Measurements from ENCODE around the gene HNRNPC.

Gene HNRNPC

DNA sequence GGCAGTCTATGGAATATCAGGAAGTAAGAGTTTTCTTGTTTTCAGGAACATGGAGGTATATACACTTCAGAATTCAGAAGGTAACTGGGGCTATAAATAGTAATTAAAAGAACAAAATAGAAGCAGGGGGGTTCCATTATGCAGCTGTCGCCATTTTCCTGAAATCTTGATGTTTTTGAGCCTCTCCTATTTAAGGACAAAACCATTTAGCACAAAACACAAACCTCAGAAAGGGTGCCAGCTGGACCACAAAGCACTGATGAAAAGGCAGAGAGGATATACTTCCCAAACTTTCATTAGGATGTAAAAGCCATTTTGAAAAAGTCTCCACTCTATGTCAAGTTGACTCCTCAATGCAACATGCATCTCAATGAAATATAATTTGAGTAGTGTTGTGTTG lies 59.2 kb downstream of the HNRNPC start:
- DNase-seq (ENCODE audit: low spot score), result no peak

DNA sequence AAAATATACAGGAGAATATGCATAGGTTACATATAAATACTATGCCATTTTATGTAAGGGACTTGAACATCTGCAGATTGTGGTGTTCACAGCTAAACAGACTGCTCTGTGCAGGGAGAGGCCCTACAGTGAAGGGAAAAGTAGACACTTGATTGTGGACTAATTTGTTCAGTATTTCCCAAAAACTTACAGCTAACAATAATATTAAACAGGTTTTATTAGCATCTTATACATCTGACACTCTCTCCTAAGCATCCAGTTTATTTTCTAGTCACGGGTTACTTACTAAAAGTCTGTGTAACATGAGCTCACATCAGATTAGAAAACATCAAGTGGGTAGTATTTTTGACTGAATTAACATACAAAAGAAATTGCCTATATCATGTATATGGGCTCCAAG lies 60.1 kb downstream of the HNRNPC start:
- no peak for DNase-seq (ENCODE audit: low spot score)

DNA sequence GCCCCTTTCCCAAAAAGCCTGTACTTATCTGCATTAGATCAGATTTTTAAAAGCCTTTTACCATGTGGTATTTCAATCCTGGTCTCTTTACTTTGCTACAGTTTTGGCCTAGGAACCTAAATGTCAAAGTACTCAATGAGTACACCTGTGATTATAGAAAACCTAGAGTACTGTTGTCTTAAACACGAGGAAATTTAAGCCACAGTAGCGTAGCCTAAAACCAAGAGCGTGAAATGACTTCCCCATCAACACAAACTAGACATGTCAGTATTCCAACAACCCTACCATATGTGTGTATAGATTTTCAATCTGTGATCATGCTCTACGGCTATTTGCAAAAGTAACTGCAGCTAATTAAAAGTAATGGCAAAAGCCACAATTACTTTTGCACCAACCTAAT lies 60.7 kb downstream of the HNRNPC start:
- no peak for DNase-seq (ENCODE audit: low spot score)

DNA sequence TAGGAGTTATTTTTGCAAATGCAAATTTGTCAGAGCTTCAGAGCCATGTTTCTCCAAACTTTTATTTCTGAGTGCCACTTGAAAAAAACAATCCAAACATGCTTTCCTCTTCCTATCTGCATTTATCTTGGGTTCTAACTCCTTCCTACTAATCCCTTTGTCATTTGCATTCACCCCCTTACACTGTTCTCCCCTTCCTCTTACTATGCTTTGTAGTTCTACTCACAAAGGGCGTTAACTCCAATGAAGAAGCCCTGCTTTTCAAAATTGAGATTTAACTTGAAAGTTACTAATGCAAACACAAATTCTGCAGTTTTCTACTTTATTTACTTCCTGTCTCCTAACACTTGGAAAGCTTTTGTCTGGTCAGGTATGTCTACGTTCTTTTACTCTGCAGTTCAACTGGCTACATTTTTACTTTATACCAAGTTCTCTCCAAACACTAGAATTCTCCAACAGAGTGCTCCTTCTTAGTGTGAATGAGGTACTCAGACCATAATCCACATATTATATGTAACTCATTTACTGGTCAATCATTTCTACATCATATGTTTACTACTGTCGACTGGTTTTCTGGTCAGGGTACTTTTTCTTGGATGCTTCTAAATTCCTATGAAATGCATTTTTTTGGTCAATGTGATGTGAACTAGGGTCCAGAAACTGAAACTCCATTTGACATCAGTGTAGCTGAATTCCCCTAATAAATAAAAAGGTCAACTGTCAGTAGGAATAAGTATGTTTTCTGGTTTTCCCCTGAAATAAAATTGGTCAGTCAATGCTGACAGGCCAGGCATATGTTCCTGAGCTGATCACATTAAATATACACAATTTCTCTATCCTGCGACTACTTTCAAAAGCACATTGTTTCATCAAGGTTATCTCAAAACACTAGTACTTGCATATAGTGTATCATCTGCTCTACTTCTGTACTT lies 62.2 kb downstream of the HNRNPC start:
- DNase-seq (ENCODE audit: low spot score), result no peak

DNA sequence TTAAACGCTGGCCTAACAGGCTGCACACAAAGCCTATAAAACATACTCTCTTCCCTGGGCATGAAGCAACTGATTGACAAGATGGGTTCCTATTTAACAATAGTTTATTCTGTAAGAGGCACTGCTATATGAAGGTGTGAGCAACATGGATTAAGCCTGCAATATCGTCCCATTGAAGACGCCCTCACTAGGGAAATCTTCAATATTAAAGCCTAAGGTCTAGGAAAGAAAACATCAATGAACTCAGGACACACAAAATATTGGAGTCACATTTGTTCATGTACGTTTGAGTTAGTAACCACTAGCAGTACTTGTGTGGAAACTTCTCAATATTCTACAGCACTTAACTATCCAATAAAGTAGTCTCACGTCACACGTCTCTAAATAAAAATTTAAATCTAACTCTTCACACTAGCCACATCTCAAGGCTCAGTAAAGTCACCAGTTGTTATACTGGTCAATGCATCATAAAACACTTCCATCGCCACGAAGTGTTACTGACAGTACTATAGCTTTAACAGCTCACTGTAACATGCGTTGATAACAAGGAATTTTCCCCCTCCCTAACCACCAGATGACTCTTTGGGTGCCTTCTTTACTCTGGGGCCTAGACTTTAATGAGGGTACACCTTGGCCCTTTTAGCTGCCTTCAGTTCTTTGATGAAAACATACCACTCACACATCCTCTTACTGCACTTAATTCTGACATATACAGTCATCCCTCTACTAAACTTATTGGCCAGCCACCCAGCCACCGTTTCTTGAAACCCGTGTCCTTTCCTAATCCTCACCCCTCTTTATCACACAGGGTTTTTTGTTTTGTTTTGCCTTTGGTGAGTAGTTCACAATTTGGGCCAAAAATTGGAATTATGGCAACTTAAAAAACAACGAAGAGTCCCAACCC lies 63.3 kb downstream of the HNRNPC start:
- no peak for DNase-seq (ENCODE audit: low spot score)

DNA sequence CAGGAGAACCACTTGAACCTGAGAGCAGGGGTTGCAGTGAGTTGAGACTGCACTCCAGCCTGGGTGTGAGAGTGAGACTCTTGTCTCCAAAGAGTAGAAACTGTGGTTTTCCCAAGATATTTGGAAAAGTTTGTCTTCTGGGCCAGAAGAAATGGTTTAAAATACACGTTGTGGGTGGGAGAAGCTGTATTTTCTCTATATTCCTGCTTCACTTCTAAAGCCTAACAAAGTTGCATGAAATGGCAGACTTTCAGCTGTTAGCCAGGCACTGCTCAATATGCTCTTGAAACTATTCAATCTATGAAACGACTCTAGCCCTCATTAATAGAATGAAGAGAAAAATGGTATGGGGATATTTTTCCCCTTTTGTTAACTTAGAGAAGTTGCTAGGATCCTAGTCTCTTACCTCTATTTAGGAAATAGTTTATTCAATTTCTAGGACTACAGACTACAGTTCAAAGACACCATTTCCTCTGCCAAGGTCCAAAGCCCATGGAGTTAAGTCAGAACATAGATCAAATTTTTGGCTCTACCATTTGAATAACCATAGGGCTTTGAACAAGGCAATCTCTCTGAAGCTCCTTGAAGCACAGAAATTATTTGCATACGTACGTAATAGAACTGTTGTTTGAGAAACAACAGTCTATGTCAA lies 64.1 kb downstream of the HNRNPC start:
- no peak for DNase-seq (ENCODE audit: low spot score)

DNA sequence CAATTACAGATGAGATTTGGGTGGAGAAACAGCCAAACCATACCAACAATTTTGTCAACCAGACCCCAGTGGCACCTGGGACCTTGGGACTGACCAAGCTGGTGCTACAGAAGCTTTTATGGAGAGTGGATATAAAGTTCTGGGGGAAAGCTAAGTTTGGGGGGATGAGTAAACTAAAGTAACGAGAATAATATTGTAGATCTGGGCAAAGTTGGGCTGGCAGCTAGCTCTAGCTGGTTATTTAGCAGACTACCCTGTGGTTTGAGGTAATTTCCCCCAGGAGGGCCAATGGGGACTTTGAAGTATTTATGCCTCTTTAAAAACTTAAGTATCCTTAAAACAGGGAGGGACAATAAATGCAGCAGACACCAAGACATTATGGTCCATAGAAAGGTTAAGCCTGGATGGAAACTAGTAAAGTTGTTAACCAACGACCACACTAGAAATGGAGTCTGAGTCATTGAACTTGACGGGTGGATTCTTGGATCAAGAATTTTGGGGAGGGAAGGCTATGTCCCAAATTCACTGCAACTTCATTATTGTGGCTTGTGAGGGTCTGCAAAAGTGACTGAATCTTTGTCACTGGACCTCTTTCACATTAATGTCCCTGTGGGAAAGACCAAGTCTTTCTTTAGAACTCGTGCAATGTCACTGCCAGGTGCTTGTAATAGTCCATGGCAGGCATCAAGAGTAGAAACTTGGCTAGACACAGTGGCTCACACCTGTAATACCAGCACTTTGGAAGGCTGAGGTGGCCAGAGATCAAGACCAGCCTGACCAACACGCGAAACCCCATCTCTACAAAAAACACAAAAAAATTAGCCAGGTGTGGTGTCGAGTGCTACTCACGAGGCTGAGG lies 64.8 kb downstream of the HNRNPC start:
- no peak for DNase-seq (ENCODE audit: low spot score)

DNA sequence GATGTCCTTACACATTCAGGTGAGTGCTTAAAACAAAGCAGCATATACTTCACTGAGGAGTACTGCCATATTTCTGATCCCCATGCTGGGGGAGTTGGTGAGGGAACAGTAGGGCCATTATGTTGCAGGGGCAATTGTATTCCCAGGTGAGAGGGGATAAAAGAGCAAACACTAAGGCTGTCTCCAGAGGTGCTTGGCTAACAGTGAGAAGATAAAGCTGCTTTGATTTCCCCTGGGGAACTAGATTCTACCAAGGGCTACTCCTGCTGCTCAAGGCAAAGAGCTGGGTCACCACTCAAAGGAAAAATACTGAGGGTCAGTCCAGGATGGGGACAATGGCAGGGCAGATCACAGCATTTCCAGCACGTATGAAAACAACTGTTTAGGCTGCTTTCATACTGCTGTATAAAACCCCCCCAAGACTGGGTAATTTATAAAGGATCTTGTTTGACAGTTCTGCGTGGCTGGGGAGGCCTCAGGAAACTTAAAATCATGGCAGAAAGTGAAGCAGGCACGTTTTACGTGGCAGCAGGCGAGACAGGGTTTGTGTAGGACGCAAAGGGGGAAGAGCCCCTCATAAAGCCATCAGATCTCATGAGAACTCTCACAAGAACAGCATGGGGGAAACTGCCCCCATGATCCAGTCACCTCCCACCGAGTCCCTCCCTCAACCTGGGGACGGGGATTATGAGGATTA lies 65.6 kb downstream of the HNRNPC start:
- no peak for DNase-seq (ENCODE audit: low spot score)

DNA sequence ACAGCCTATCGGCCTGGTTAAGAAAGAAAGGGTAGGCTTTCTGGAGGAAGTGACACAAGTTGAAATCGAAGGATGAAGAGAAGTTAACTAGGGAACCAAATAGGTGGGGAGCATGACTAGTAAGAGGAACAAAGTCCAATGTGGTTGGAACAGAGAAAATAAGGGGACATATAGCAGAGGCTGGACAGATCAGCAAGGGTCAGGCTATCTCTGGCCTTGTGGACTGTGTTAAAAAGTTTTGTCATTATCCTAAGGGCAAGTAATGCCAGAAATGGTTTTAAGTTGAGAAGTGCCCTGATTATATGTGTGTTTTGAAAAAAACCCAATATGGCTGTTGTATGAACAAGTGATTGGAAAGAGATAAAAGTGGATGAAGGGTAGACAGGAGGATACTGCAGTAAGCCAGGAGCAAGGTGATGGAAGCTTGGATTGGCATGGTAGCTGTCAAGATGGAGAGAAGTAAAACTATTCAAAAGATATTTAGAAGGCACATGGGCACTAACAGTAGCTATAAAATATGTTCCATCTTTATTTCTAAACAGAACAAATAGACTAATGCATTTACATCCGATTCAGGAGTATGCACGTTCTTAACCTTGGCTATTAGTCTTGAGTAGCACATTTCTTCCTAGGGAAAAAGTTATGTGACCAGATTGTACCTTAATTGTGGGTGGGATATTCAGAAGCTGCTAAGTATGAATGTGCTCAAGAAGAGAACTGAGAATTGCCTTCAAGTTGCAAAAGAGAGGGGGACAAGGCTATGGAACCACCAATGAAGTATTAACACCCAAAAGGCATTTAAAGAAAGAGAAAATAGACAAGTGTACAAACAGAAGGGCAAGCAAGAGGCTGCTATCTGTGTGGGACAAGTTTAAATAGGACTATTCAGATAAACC lies 66.5 kb downstream of the HNRNPC start:
- DNase-seq (ENCODE audit: low spot score), result no peak

DNA sequence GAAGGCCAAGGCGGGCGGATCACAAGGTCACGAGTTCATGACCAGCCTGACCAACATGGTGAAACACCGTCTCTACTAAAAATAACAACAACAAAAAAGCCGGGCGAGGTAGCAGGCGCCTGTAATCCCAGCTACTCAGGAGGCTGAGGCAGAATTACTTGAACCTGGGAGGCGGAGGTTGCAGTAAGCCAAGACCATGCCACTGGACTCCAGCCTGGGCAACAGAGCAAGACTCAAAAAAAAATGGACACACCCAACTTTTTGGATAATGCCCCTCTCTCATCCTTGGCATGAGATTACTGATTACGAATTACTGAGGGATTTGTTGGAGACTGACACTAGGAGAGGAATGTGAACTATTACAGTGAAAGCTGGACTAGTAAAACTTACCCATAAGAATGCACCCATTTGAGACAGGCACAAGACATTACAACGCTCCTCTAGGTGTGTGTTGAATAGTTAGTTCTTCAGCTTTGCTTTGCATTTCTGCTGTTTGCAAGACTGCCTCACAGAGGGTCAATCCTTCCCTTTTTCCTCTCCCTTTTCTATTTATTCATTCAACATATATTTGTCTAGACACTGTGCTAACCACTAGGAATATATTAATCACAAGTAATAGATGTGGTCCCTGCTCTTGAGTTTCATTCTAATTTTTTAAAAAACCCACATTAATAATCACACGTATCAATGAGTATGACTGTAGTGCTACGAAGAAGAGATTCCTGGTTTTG lies 67.3 kb downstream of the HNRNPC start:
- DNase-seq (ENCODE audit: low spot score), result no peak

DNA sequence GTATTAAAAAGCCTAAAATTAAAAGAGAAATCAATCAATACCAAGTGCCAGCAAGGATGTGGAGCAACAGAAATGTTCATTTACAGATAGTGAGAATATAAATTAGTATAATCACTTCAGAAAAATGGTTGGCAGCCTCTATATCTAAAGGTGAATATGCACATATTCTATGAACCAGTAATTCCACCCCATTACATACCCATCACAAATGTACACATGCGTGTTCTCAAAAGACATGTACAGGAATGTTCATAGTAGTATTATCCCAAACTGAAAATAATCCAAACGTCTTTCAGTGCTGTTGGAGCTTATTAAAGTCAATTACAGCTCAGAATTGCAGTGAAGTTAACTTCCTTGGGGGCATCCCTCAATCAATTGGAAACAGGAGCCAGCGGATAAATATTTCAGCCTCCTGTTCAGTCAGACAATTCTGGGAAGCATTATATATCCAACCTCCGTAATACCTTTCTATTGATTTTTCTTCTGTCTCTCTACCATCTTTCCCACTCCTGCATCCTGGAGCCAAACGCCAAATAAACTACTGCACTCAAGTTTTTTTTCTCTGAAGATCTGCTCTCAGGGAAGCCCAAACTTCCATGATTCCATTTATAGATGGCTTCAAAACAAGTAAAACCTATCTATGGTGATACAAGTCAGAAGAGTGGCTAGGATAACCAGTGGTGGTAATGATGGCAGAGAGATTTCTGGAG lies 68.3 kb downstream of the HNRNPC start:
- DNase-seq (ENCODE audit: low spot score), result no peak

DNA sequence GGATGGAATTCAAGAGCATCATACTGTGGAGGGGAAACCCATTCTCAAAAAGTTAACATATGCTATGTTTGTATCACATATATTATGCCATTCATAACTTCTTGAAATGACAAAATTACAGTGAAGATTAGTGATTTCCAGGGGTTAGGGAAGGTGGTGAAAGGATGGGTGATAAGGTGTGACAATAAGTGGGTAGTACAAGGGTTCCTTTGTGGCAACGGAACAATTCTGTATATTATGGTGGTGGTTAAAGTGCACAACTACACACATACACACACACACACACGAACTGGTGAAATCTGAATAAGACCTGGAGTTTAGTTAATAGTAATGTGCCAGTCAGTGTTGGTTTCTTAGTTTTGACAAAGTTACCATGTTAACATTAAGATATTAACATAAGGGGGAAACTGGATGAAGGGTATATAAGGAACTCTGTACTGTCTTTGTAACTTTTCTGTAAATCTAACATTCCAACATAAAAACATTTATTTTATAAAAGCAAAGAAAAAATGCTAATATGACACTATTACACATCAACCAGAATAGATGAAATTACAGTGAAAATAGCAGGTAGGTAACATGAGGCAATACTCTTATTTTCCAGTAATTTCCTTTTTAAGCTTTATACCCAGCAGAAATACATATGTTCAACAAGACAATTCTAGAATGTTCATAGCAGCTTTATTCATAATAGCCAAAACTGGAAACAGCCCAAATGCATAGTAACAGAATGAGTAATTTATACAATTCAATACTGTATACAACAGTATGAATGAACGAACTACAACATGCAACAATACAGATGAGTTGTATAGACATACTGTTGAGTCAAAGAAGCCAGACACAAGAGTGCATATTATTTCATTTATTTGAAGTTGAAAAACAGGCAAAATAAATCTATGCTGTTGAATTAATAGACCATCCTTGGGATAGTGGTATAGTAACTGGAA lies 69.4 kb downstream of the HNRNPC start:
- no peak for DNase-seq (ENCODE audit: low spot score)

DNA sequence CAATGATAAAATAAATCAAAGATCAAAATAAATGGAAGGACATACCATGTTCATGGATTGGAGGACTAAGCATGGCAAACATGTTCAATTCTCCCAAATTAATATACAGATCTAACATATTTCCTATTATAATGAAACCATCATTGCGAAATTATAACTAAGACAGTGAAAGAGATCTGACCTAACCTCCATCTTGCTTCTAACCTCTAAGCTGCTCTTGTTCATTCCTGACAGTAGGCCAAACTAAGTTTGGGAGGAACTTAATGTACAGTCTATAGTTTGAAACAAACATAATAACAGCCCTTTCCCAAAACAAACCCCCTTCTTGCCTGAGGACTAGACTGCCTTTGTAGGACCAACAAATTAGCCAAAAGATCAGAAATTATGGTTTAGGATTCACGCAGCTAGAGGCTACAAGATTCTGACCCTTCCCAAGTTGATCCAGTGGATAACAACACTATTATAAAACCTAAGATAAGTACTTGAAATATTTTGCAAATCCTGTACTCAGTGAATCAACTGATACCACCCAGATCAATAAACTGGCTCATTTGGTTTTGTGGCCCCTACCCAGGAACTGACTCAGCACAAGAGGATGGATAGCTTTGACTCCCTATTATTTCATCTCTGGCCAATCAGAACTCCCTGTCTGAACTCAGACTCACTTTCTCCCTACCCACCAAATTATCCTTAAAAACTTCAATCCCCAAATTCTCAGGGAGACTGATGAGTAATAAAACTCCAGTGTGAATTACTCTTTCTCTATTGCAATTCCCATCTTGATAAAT lies 71.6 kb downstream of the HNRNPC start:
- no peak for DNase-seq (ENCODE audit: low spot score)

DNA sequence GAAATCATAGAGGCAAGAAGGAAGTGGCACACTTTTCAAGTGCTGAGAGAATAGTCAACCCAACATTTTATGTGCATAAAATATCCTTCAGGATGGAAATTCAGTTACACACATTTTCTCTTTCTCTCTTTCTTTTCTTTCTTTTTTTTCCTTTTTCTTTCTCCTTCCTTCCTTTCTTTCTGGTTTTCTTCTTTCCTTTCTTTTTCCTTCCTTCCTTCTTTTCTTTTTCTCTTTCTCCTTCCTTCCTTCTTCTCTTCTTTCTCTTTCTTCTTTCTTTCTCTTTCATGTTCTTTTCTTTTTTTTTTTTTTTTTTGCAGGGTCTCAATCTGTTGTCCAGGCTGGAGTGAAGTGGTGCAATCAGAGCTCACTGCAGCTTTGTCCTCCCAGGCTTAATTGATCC lies 74.6 kb downstream of the HNRNPC start:
- no peak for DNase-seq (ENCODE audit: low spot score)

DNA sequence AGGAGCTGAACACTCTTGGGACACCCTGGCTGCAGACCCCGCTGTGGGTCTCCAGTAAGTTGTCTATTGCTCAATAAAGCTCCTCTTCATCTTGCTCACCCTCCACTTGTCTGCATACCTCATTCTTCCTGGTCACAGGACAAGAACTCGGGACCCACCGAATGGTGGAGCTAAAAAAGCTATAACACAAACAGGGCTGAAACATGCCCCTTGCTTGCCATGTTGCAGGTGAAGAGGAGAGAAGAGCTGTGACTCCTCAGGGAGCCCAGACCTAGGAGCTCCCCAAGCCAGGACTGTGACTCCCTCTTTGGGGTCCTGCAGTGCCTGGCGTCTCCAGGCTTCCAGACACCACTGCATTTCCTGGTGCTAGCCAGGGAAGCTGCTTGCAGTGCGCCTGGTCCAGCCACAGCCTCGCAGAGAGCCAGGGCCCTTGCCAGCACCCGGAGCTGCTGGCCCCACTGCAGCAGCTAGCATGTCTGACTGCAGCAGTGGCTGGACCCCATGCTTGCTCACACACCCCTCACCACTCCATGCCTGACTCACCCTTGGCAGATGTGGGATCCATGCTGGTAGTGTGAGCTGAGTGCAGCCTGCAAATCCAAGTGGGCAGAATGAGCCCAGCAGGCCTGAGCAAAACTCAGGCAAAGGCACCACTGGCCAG lies 76.2 kb downstream of the HNRNPC start:
- DNase-seq (ENCODE audit: low spot score), result no peak

DNA sequence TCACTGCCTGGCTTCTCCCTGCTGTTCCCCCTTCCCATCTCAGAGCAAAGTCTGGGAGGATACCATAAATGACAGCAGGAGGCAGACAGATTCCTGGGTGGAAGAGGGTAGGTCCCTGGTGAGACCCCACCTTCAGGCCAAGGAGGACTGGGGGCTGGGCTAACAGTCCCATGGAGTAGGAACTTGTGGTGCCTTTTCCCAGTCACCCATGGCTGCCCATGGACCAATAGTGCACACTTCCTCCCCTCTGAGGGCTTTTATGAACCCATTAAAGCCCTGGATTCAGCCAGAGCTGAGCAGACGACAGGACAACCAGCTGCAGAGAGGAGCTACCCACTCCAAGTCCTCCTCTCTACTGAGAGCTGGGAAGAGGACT lies 76.8 kb downstream of the HNRNPC start:
- DNase-seq (ENCODE audit: low spot score), result no peak

Data from HuH-7.5 (cell line).